CD1c-positive myeloid dendritic cell (primary cell): Measurements from ENCODE around the gene NFYC.
A peak's percentile ranks its signal among the peaks of the same experiment; 100 is the strongest.

Experiments used
- DNase-seq: peaks from one replicate; pipeline ENCODE4 v3.0.0-alpha.2; 2016; ENCODE audit errors: extremely low spot score

The NFYC gene

DNA sequence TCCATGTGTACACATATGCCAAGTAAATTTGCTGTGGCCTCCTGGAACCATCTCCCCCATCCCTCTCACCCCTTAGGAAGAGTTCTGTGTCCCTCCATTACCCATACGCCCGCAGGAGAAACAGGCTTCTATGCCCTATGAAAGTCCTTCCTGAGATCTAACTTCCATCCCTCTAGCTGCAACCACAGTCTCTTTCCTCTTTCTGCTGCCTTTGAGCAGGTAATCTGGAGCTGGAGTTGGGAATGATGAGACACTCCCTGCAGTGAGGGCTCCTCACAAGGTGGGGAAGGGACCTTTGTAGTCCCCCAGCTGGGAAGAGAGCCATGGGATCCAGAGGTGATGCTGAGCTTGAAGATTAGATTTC is 90.1 kb downstream of the NFYC start:
- no peak for DNase-seq

DNA sequence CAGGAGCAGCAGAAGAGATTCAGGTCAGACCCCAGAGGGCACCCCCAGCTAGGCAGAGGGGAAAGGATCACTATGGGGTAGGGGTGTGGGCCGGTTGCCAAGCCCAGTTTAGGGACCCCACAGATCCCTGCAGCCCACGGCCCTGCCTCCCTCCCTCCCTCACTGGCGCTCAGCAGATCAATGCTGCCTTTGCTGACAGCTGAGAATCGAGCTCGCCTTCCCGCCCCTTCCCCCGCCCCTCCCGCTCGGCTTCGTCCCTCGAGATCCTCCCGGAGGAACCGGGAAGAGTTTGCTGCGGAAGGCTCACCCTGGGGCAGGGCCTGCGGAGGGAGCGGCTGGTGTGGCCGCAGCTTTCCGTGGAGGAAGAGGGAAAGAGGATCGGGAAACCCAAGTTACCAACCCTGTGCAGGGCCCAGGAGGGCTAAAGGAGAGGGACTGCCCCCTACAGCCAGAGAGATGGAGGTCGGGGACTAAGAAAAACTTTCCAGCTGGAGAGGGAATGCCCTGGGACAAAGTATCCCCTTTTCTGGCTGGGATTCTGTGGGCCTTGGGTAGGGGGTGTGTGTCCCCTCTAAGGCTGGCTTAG is 91.0 kb downstream of the NFYC start:
- no peak for DNase-seq

DNA sequence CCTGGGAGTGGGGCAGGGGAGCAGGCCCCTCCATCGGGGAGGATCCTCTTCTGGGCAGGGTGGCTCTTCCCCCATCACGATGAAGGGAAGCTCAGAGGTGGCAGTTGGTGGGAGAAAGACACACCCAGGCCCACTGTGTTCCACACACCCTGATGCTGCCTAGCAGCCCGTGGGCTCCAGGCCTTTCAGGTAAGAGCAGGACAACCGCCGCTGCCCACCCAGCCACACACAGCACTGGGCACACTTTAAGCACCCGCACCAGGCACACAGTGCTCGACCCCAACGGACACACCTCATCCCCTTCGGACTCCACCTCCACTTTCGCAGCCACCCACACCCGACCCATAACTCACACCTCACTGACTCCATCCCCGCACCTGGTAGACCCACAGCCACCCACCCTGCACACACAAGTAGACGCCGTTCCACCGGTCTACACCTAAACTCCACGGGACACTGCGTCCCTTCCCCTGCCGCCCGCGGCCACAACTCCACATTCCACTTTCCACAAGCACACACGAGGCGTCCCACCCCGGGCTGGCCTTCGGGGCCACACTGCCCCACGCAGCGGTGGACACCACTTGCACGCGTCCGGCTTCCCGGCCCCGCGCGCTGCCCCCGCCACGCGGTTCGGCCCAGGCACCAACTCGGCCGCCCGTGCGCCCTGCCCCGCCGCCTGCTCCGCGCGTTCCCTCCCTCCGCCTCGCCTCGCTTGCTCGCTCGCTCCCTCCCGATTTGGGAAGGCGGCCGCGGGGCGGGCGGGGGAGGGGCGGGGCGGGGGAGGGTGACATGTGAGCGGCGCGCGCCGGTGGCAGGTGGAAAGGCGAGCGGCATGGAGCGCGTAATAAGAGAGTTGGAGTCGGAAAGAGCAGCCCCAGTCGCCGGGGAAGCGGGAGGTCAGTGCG is 91.7 kb downstream of the NFYC start, which contains the start of gene KCNQ4:
Gene KCNQ4, plus strand, starts transcription at position 787 of the 905 bp plus-strand sequence. CDS start 307 bp downstream, outside the sequence.
- peak; percentile 10 for DNase-seq

DNA sequence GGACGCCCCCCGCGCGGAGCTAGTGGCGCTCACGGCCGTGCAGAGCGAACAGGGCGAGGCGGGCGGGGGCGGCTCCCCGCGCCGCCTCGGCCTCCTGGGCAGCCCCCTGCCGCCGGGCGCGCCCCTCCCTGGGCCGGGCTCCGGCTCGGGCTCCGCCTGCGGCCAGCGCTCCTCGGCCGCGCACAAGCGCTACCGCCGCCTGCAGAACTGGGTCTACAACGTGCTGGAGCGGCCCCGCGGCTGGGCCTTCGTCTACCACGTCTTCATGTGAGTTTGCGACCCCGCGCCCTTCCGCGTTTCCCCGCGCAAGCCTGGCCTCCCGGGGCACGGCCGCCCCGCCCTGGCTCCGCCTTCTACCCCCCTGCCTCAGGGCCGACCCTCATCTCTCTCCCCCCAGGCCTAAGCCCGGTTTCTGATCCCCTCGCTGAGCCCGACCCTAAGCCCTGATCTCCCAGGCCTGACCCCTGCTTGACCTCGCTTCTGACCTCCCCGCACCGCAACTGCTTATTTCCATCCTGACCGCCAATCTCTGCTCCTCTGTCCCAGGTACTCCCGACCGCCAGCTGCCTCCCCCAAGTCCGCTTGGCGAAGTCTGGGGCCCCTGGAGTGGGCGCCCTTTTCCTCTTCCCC is 92.8 kb downstream of the NFYC start:
- DNase-seq, result no peak

DNA sequence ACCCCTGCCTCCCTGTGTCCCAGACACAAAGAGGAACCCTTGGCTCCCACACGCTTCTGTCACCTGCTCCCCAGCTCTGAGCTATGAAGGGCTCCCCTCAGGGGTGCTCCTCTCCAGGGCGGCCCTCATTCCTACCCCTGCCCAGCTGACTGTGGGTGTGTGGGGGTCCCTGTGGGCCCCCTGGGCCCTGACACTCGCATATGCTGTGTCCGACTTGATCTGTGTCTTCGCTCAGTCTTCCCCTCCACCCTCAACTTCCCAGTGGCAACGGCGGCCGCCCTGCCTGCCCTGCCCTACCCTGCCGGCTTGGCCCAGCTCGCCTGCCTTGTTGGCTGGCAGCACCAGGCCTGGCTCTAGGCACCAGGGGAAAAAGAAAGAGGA is 93.3 kb downstream of the NFYC start:
- no peak for DNase-seq

DNA sequence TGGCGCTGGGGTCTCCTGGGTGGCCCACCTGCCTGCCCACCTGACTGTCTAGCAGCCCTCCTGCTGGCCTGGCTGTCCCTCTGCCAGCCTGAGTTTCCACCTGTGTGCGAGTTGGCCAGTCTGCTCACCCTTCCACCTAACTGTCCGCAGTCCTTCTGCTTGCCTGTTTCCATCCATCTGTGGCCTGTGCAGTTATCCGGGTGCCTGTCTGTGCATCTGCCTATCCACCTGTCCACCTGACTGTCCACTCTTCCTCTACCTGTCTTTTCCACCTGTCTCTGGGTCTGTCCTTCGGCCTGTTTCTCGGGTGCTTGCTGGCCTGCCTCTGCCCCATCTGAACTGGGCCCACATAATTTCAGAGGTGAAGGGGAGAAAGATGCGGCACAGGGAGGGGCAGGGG is 93.9 kb downstream of the NFYC start:
- no peak for DNase-seq

DNA sequence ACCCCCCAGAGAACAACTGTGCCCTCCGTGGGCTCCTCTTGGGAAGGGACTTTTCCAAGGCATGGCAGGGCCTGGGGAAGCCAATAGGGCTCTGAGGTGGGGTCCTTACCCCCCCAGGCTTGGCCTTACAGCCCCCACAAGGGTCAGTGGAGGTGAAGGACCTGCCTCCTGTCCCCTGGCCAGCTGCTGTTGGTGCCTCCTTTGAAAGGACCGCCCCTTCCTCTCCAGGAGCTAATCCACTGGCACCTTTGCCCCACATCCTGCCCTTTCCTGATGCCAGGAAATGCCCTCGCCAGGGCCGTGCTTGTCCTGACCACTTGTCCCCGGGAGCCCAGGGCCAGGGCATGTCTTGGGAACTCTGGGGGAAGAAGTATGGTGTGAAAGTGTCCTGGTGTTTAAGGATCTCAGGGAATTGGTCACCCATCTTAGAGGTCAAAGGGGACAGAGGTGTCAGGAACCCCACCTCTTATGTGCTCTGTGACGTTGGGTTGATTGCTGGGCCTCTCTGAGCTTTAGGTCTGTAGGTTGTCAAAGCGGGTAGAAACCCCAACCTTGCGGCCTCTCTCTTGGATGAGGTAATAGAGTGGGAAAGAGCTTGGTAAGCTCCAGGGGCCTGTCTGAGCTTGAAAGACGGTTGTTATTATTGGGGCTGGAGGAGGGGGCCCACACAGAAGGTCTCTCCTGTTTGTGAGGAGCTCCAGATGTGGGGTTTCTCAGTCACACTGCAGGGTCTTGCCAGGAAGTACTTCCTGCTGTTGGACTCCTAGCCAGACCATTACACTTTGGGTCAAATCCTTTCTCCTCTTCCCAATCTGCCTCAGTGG is 94.9 kb downstream of the NFYC start:
- DNase-seq, result no peak

DNA sequence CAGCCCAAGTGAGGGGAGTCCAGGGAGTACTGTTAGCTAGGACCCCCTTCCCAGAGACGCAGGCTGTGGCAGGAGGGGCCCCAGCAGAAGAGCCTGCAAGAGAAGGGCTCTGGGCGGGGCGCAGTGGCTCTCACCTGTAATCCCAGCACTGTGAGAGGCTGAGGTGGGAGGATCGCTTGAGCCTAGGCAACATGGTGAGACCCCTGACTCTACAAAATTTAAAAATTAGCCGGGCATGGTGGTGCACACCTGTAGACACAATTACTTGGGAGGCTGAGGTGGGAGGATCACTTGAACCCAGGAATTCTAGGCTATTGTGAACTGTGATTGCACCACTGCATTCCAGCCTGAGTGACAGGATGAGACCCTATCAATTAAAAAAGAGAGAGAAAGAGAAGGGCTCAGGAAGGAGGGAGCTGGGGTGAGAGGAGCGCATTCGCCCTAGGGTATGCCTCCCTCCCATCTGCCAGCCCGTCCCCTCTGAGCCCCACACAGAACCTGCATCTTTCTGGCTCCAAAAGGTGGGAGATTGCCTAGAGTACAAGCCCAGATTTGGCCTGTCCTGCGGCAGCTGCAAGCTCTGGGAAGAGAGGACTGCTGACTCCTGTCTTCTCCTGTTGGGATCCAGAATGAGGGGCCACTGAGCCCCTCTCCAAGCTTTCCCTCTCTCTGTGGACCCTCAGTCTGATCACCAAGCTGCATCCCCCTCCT is 95.6 kb downstream of the NFYC start:
- no peak for DNase-seq

DNA sequence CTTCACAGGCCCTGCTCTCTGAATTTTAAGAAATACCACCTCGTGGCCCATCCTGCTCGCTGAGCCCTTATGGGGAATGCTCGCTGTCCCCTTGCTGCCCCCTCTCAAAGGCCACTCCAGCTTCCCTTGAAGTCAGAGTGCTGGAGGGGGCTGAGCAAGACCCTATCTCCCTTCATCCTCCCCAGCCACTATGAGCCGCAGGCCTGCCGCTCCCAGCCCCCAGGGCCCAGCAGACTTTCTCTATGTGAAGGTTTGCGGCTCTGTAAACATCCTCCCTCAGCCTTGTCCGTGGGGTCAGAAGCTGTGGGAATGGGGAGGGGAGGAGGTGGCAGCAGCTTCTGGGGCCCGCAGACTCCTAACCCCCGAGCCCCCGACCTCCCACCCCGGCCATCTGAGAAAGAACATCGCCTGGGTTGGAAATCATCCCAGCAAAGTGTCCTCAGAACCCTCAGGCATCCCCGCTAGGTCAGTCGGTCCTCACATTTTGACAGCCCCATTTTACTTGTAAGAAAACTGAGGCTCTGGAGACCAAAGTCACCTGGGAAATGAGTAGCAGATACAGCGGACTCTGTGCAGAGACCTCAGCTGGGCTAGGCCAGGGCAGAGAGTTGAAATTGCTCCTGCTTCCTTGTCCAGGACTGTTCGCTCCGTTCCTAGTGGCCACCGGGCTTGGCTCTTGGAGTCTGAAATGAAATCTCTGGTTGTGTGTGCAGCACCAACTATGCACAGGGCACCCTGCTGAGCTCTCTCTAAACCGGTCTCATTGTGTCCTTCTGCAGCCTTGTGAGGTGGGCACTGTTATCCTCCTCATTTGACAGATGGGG is 96.4 kb downstream of the NFYC start:
- no peak for DNase-seq

DNA sequence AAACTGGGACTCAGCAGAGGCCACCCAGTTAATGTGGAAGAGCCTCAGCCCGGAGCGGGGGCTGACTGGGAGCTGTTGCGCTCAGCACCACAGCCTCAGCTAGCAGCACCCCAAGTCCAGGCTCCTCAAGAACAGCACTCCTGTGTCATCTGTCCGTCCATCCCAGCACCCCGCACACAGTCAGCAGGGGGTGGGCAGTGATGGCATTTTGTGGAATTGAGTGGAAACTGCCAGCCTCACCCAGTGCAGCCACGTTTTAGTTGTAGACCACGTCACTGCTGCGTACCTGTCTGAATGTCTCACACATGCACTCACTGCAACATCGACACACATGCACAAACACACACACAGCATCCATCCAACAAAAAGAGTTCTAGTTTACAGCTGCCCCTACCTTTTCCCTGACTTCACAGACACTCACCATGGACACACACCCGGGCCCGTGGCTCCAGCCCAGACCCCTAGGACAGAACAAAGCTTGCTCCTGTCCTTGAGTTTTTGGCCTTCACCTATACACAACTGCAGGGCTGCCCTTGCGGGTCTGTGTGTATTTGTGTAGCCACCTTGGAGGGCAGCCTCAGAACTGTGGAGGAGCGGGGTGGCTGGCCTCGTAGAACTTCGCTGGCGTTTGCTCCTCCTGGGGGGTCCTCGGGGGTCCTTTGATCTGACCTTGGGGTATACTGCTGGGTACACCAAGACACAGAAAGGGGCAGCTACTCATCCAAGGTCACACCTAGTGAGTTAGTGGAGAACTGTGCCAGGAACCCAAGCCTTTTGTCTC is 97.2 kb downstream of the NFYC start:
- DNase-seq, result no peak

DNA sequence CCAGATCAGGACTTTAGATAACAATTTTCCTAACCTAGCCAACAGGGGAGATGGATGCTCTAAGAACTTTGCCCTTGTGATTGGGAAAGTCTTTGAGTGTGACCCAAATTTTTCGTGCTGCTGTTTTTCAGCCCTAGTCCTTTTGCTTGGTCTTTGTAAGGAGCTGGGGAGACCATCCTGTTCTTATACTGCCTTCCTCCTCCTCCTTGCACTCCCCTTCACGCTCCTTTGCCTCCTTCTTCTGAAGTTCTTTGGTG is 97.8 kb downstream of the NFYC start:
- DNase-seq, result no peak

DNA sequence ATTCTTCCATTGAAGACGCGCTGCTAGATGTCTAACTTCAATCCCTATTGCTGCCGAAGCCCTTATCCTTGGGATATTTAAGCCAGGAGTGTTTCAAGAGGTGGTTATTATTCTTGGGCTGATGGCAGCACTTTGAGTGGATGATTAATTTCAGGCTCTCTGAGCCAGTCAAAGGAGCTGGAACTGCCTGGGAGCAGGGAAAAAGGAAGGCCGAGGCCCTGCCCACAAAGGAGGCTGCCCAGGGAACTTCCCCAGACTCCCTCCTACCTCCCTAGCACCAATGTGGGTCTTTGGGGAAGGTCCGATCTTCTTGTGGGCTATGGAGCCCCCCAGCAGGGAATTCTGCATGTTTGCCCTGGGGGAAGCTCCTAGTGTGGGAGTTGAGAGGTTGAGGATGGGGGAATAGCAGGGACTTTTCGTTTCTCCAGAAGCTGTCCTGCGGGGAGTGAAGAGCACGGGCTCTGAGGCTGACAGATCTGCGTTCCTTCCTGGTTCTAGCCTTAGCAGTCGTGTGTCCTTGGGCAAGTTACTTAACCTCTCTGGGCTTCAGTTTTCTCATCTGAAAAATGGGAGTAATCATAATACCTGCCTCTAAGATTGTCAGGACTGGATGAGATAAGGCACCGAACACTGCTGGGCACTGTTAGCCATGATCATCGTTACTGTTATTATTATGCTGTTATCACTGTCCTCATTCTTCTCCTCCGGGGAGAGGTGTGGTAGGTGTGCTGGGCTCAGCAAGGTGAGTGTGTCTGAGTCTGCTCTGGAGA is 98.3 kb downstream of the NFYC start:
- DNase-seq, result no peak

DNA sequence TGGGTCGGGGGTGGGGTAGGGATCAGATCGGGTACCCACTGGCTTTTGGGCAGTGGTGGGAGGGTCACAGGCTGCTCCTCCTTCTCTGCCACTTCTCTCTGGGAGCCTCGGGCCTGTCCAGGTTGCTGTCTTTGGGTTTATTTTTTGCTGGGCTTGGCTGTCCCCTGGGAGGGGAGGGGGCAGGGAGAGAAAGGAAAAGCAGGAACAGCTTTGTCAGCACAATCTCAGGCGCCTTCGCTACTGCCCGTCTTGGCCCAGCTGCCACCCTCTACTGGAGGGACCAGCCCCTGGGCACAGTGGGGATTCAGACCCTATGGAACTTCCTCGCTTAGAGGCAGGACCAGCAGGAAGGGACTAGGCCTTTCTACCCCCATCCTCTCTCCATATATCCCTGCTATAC is 100.5 kb downstream of the NFYC start:
- DNase-seq, result no peak

DNA sequence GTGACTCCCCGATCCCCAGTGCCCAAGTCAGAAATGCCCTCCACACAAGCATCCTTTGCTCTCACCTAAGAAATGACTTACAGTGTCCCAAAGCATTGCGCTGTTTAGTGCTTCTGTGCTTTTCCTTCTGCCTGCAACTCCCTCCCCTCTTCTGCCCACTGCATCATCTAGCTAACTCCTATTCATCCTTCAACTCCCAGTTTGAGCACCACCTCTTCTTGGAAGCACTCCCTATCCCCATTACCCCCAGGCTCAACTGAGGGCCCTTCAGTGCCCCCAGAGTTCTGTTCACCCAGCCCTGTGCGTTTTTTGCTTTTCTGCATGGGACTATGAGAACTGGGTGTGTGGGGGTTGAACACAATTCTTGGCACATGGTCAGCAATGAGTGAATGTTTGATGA is 102.1 kb downstream of the NFYC start:
- DNase-seq, result no peak

DNA sequence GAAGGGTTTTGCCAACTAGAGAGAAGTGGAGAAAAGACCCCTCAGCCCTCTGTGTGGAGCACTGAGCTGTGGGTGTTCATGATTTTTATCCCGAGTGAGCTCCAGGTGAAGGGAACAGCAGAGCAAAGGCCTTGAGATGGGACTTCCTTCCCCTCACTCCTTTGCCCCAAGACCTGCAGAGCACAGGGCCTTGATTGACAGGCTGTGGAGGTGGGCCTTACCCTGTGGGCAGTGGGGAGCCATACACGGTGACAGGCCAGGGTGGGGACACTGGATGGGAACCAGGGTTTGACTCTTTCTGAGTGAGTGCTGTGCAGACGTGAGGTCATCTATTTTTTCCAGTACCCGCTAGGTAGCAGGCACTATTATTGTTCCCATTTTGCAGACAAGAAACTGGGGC is 102.5 kb downstream of the NFYC start:
- DNase-seq, result no peak

DNA sequence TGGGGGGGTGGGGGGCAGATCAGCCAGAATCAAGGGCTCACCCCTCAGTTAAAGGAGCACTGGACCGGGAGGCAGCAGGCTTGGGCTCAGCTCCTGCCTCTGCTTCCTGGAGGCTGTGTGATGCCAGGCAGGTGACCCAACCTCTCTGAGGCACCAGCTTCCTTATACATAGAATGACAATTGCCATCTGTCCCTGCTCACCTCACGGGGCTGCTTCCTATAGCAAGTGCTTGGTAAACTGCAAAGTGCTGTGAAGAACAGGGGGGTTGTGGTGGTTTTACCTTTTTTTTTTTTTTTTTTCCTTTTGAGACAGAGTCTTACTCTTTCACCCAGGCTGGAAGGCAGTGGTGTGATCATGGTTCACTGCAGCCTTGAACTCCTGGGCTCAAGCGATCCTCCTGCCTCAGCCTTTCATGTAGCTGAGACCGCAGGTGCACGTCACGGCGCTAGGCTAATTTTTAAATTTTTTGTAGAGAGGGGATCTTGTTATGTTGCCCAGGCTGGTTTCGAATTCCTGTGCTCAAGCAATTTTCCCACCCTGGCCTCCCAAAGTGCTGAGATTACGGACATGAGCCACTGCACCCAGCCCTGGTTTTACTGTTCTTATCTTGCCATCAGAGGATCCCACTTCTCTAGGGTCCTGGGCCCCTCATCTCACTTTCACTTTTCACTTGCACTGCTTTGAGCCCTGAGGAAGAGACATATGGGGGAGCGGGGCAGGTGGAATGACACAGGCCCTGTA is 103.6 kb downstream of the NFYC start:
- no peak for DNase-seq

DNA sequence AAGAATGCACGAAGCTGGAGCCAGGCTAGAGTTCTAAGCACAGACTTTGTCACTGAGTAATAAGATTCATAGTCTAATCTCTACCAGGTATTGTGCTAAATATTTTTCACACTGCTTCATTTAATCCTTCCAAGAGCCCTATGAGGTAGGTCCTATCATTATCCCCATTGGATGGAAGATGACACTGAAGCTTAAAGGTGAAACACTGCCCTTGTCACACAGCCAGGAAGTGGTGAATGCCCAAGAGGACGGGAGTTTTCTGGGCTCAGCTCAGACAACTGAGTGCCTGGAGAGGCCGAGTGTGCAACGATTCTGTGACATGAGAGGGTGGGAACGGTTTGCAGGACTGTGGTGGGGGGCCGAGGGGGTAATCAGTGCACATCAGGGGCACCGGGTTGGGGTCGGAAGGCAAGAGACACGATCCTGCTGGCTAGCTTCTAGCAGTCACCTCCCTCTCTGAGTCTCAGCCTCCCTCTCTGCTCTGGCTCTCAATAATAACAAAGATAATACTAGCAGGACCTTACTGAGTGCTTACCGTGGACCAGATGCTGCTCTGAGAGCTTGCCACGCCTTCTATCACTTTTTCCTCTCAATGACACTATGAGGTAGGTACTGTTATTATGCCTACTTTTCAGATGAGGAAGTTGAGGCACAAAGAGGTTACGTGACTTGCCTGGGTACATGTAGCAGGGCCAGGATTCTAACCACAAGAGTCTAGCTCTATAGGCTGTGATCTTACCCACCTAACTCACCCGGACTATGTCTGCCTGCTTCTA is 104.5 kb downstream of the NFYC start:
- no peak for DNase-seq
